ENCODE results near the gene ANKRD35.
"Not testable (repeated sequence)": the region's sequence is repeated elsewhere in the genome, so short reads cannot be mapped to it uniquely, and the experiment has no call there.

GRCh38 chr1:145822779-145823331 lies 62.8 kb downstream of the ANKRD35 start:
- not testable (repeated sequence) for TF ChIP-seq EZH2phosphoT487 (IDR thresholded peaks at IDR 0.05; ENCODE audit: borderline replicate concordance, low read depth); CTCF (IDR thresholded peaks at IDR 0.05); TEAD4 (IDR thresholded peaks at IDR 0.05; ENCODE audit: borderline replicate concordance, insufficient read depth); JUND (IDR thresholded peaks at IDR 0.05); RAD21 (IDR thresholded peaks at IDR 0.05; ENCODE audit: low read length); TCF12 (IDR thresholded peaks at IDR 0.05); RCOR1 (IDR thresholded peaks at IDR 0.05; ENCODE audit: low read length); GABPA (IDR thresholded peaks at IDR 0.05; ENCODE audit: low read depth); POLR2AphosphoS5 (IDR thresholded peaks at IDR 0.05; ENCODE audit: low read depth, low read length); NFIC (IDR thresholded peaks at IDR 0.05; ENCODE audit: borderline replicate concordance)
